GM19372 (cell line): ENCODE measurements around the gene VSTM2B.
"Not testable (repeated sequence)": the region's sequence is repeated elsewhere in the genome, so short reads cannot be mapped to it uniquely, and the experiment has no call there.

Experiments
- ATAC-seq: cut with Tn5 transposase; IDR thresholded peaks from one replicate; pipeline ENCODE4 v1.9.1; 2021; ENCODE audit warnings: mild to moderate bottlenecking, low read depth, moderate library complexity; ENCODE audit not compliant: unreplicated experiment

Gene VSTM2B

GRCh38 chr19:29542776-29543175 lies 17.0 kb downstream of the VSTM2B start:
- ATAC-seq: no peak

GRCh38 chr19:29543381-29543780 lies 17.6 kb downstream of the VSTM2B start:
- ATAC-seq: no peak

- ATAC-seq: no peak
Observed at GRCh38 chr19:29544656-29545360, 19.0 kb downstream of the VSTM2B start.

GRCh38 chr19:29545447-29545846 lies 19.7 kb downstream of the VSTM2B start:
- ATAC-seq: not testable (repeated sequence)

GRCh38 chr19:29545866-29546582 lies 20.2 kb downstream of the VSTM2B start:
- no peak for ATAC-seq

- no peak for ATAC-seq
Observed at GRCh38 chr19:29546583-29547190, 20.9 kb downstream of the VSTM2B start.

GRCh38 chr19:29547361-29547960 lies 21.7 kb downstream of the VSTM2B start:
- no peak for ATAC-seq

GRCh38 chr19:29547981-29548380 lies 22.2 kb downstream of the VSTM2B start:
- no peak for ATAC-seq

GRCh38 chr19:29548483-29549085 lies 22.8 kb downstream of the VSTM2B start:
- no peak for ATAC-seq

GRCh38 chr19:29549105-29550070 lies 23.6 kb downstream of the VSTM2B start:
- ATAC-seq: no peak

GRCh38 chr19:29550896-29551295 lies 25.1 kb downstream of the VSTM2B start:
- ATAC-seq: no peak

GRCh38 chr19:29551774-29552173 lies 26.0 kb downstream of the VSTM2B start:
- ATAC-seq: no peak

GRCh38 chr19:29552454-29553280 lies 26.9 kb downstream of the VSTM2B start:
- ATAC-seq: no peak

- no peak for ATAC-seq
Observed at GRCh38 chr19:29554149-29554548, 28.4 kb downstream of the VSTM2B start.

- not testable (repeated sequence) for ATAC-seq
Observed at GRCh38 chr19:29559110-29559509, 33.3 kb downstream of the VSTM2B start.

- ATAC-seq: no peak
Observed at GRCh38 chr19:29559743-29560142, 33.9 kb downstream of the VSTM2B start.

- ATAC-seq: no peak
Observed at GRCh38 chr19:29560313-29561075, 34.7 kb downstream of the VSTM2B start.

GRCh38 chr19:29561601-29562000 lies 35.8 kb downstream of the VSTM2B start:
- ATAC-seq: no peak
